Bronchial epithelial cell (primary cell): ENCODE measurements around the gene SMCHD1. TPM values are rescaled to one million over a fixed set of nuclear protein-coding genes. Genes with fewer than 3 reads are reported as not detected.

Experiments
- DNase-seq: peaks from one replicate; pipeline ENCODE4 v3.0.0-alpha.2; 2010; ENCODE audit warnings: low read depth
- FAIRE-seq: peaks from 2 replicates; lab custom pipeline; 2011; peaks lifted over from hg19 to GRCh38; lab: Jason Lieb, UNC
- H3K27me3 ChIP-seq: 2 replicates; pipeline ENCODE4 v1.5.1; 2011; ENCODE audit warnings: low read length; ENCODE audit not compliant: control insufficient read depth, insufficient read depth
- H3K36me3 ChIP-seq: 2 replicates; pipeline ENCODE4 v1.5.1; 2011; ENCODE audit warnings: low read length; ENCODE audit not compliant: control insufficient read depth, insufficient read depth
- H3K4me3 ChIP-seq: 2 replicates; pipeline ENCODE4 v1.5.1; 2011; ENCODE audit warnings: mild to moderate bottlenecking, low read depth, low read length, control low read depth
- total RNA-seq: library from RNA; depleted of rRNA; stranded (reverse); fragments of >200 nt; gene quantifications from 2 replicates; pipeline ENCODE4 v1.2.1, GENCODE V29; 2014
- TF ChIP-seq, protein P1 (sequence below): IDR thresholded peaks from 2 replicates; pipeline ENCODE4 v1.5.1; 2011; ENCODE audit warnings: mild to moderate bottlenecking, moderate library complexity, low read length, control low read depth, inconsistent platforms; ENCODE audit not compliant: insufficient read depth, severe bottlenecking

Gene SMCHD1
- total RNA-seq, 1 donor from 2014 or later, result 45.3 TPM

DNA sequence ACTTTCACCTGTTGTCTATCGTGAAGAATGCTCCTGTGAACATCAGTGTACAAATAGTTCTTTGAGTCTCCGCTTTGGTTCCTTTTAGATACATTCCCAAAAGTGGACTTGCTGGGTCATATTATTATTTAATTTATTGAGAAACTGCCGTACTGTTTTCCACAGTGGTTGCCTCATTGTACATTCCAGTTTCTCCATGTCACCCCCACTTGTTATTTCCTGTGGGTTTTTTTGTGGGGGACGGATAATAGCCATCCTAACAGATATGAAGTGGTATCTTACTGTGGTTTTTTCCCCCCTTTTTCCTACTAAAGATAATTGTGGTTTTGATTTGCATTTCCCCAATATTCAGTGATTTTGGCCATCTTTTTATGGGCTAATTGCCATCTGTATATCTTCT is 53.8 kb downstream of the SMCHD1 start:
- Histone ChIP-seq H3K36me3 (peaks cover 3% of the 10 kb centered on the region), H3K27me3 (no peaks in the 10 kb centered on the region), H3K4me3 (no peak overlapping the region)
- DNase-seq, result no peak
- TF ChIP-seq, protein P1, sequence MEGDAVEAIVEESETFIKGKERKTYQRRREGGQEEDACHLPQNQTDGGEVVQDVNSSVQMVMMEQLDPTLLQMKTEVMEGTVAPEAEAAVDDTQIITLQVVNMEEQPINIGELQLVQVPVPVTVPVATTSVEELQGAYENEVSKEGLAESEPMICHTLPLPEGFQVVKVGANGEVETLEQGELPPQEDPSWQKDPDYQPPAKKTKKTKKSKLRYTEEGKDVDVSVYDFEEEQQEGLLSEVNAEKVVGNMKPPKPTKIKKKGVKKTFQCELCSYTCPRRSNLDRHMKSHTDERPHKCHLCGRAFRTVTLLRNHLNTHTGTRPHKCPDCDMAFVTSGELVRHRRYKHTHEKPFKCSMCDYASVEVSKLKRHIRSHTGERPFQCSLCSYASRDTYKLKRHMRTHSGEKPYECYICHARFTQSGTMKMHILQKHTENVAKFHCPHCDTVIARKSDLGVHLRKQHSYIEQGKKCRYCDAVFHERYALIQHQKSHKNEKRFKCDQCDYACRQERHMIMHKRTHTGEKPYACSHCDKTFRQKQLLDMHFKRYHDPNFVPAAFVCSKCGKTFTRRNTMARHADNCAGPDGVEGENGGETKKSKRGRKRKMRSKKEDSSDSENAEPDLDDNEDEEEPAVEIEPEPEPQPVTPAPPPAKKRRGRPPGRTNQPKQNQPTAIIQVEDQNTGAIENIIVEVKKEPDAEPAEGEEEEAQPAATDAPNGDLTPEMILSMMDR, result no peak
- FAIRE-seq, result no peak

DNA sequence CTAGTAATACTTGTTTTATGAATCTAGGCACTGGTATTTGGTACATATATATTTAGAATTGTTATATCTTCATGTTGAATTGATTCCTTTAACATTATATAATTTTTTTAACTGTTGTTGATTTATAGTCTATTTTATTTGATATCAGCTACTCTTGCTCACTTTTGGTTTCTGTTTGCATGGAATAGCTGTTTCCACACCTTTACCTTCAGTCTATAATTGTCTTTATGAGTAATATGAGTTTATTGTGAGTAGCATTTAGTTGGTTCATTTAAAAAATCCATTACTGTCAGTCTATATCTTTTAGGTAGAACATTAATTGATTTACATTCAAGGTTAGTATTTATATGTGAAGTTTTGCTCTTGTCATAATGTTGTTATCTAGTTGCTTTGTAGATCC is 58.6 kb downstream of the SMCHD1 start:
- no peak for FAIRE-seq
- peaks cover 3% of the 10 kb centered on the region for H3K36me3 ChIP-seq
- H3K27me3 ChIP-seq, result no peaks in the 10 kb centered on the region
- DNase-seq, result no peak
- TF ChIP-seq, protein P1, result no peak
- H3K4me3 ChIP-seq, result no peak overlapping the region

DNA sequence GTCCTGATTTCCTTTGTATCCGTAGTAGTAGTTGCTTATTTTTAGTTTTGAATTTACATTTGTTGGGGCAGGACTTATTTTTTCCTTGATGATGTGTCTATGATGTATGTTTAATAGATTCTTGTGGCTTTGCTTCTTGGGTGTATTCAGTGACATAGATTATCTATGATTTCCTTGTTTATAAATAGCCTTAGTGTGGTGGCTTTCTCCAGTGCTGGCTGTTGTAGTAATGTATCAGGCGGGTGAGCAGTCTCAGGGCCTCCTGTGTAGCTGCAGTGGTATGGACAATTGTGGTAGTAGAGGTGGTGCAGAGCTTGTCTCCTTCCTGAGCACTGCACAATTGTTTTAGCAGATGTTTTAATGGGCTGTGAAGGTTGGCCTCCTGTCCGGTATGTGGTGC is 60.5 kb downstream of the SMCHD1 start:
- Histone ChIP-seq H3K36me3 (peaks cover 4% of the 10 kb centered on the region), H3K4me3 (no peak overlapping the region), H3K27me3 (no peaks in the 10 kb centered on the region)
- TF ChIP-seq, protein P1, result no peak
- no peak for FAIRE-seq
- no peak for DNase-seq

DNA sequence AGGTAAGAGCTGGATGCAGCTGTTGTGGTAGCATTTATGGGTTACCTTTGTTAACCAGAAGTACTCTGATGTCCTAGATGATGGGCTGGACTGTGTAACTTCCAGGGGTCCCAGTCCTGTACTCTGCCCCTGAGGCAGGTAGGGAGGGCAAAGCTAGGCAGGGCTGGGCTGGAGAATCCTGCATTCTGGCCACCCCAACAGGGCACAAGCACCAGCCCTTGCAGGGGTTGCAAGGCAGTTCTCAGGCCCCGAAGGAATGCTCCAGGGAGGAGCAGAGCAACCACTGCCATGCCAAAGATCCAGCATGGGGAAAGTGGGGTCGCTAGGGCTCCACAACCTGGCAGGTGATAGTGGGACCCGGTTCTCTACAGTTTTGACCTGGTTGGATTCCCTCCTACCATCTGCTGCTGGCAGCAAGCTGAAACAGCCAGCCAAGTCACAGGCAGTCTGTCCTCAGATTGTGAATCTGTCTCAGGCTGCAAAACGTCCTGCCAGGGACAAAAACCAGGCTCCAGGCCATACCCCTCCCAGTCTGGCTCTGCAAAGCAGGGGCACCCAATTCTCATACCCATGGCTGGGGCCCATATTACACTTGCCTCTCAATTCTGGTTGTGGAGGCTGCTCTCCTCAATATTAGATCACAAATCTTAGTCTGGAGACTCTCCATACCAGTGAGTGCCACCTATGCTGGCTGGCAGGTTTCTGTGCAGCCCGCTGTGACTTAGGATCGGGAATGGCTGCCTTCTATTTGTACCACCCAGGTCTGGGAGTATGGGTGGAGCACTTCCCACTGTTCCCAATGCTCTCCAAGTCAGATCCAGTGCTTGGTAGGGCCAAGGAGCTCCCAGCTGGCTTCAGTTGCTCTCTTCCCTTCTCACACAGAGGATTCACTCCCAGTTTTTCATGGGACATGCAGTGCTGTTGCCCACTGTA is 61.1 kb downstream of the SMCHD1 start:
- DNase-seq, result no peak
- peaks cover 6% of the 10 kb centered on the region for H3K36me3 ChIP-seq
- FAIRE-seq, result peak; percentile 92
- TF ChIP-seq, protein P1, result no peak
- no peak overlapping the region for H3K4me3 ChIP-seq
- no peaks in the 10 kb centered on the region for H3K27me3 ChIP-seq

DNA sequence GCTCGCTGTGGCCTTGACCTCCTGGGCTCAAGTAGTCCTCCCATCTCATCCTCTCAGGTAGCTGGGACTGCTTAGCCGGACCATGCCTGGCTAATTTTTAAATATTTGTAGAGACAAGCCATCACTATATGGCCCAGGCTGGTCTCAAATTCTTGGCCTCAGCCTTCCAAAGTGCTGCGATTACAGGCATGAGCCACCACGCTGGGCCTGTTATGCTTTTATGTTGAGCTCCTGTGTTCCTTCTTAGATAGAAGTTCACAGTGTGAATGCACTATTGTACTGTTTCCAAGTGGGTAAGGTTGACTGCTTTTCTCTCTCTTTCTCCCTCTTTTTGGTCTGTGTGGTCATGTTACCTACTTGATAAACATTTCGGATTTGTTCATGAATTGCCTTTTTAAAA is 61.9 kb downstream of the SMCHD1 start:
- FAIRE-seq (no peak), DNase-seq (no peak)
- H3K27me3 ChIP-seq, result no peaks in the 10 kb centered on the region
- no peak overlapping the region for H3K4me3 ChIP-seq
- peaks cover 6% of the 10 kb centered on the region for H3K36me3 ChIP-seq
- TF ChIP-seq, protein P1, result no peak
